GM19238 (cell line): ENCODE data around the gene PPM1A.

ENCODE experiments used
- DNase-seq: peaks from one replicate; pipeline ENCODE4 v3.0.0; 2011; ENCODE audit warnings: low spot score; ENCODE audit not compliant: insufficient read length

Gene PPM1A

DNA sequence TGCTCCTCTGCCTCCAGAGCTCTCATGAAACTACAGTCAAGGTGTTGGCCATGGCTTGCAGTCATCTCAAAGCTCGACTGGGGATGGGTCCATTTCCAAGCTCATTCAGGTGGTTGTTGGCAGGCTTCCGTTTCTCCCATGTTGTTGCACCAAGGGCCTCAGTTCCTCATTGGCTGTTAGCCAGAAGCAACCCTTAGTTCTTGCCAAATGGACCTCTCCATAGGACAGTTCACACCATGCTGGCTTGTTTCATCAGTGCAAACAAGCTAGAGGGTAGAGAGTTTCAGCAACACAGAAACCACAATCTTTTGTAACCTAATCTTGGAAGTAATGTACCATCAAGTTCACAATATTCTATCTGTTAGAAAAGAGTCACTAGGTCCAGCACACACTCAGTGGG, 22.7 kb upstream of the PPM1A start:
- DNase-seq = no peak

DNA sequence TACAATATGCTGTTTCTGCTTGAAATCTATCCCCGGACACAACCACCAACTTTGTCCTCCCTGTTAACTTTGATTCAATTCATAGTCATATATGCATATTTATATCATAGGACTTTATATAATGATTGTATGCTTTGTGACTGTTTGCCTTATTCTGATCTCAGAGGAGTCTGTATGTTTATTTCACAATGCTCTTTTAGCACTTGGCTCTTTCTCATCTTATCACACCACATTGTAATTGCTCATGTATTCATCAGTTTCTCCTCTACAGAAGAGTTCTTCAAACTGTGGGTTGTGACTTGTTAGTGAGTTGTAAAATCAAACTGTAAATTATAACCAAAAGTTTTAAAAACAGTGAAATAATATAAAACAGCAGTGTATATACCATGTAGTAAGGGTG, 21.7 kb upstream of the PPM1A start:
- no peak for DNase-seq

DNA sequence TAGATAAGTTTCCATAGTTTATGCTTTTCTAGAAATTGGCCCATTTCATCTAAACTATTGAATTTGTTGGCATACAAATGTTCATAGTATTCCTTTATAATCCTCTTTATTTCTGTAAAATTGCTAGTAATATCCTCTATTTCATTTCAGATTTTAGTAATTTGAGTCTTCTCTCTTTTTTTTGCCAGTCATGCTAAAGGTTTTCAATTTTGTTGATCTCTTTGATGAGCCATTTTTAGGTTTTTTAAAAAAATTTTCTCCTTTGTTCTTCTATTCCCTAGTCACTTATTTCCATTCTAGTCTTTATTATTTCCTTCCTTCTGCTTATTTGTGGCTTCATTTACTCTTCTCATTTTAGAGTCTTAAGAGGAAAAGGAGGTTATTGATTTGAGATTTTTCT, 19.4 kb upstream of the PPM1A start:
- DNase-seq = no peak

DNA sequence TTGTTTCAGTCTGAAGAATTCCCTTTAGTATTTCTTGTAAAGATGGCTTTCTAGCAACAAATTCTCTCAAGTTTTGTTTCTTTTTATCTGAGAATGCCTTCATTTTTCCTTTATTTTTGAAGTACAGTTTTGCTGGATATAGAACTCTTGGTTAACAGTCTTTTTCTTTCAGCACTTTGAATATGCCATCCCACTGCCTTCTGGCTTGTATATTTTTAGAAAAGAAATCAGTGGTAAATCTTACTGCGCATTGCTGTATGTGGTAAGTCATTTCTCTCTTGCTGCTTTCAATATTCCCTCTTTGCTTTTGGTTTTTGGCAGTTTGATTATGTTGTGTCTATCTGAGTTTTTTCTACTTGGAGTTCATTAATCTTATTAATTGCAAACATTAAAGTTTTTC, 16.8 kb upstream of the PPM1A start:
- no peak for DNase-seq

DNA sequence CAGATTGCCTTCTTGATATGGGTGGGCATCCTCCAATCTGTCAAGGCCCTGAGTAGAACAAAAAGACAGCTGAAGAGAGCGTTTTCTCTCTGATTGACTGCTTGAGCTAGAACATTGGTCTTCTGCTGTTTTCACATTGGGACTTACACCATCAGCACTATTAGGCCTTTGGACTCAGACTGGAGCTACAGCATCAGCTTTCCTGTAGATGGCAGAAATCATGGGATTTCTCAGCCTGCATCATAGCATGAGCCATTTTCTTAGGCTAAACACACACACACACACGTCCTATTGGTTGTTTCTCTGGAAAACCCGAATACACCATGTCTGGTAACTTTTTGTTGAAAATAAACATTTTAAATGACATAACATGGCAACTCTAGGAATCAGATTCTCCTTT, 15.8 kb upstream of the PPM1A start:
- no peak for DNase-seq

DNA sequence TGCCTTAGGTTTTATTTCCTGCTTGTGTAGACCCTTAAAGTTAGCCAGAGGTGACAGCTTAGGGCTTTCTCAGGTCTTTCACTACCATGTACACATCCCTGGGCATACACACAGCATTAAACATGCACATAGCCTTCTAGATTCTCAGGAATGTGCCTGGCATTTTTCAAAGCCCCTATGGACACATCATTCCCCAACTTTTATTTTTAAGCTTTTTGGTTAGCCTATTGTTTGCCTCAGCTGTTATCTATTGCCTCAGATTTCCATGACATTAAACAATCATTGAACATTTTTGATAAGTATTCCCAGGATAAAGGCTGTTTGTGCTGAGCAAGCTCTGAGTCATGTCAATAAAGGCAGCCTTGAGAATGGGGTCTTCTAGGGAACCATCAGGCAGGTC, 15.1 kb upstream of the PPM1A start:
- DNase-seq = no peak

DNA sequence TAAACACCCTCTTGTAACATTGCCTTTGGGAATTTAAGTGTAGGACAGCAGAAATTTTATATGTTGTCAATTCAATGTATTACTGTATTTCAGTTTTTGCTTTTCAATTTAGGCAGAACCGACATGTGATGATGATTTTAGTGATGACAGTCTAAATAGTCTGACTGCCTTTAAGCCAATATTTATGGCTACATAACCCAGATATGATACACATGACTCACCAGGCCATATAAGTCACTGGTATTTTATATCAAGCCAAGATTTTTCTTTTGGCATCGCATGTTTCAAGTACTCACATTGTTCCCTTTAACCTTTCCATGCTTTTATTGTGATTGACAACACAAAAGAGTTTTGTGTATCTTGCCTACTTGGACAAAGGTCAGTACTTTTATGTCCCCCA, 13.6 kb upstream of the PPM1A start:
- DNase-seq = no peak

DNA sequence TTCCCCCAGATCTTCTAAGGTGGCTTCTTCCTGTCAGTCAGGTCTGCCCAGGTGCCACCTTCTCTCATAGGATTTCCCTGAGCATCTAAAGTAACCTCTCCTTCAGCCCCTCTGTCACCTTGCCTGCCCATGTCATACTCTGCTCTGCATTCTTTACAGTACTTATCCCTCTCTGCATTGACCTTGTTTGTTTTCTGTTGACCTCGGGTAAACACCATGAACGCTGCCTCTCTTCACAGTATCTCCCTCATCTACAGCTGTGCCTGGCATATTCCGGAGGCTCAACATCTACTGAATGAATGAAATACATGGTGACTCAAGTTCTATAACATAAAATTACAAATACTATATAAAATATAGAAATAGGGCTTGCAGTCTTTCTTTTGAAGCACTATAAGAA, 10.1 kb upstream of the PPM1A start:
- no peak for DNase-seq

DNA sequence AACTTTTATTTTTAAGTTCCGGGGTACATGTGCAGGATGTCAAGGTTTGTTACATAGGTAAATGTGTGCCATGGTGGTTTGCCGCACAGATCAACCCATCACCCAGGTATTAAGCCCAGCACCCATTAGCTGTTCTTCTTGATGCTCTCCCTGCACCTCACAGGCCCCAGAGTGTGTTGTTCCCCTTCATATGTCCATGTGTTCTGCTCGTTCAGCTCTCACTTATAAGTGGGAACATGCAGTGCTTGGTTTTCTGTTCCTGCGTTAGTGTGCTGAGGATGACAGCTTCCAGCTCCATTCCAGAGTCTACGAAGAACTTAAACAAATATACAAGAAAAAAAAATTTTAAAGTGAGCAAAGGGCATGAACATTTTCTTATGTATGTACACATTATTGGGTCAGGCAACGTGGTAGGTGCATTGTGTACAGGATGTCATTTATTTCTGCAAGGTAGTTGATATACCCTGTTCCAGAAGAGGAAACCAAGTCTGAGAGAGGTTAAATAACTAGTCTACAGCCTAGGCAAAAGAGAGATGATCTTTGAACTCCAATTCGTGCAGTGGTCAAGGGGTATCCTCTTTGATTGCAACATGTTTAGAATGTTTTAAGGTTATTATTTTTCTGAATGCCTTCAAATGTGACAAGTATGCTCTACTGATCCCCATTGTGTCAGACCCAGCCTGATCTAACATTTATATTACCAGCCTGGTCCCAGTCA, 8.7 kb upstream of the PPM1A start:
- DNase-seq = no peak

DNA sequence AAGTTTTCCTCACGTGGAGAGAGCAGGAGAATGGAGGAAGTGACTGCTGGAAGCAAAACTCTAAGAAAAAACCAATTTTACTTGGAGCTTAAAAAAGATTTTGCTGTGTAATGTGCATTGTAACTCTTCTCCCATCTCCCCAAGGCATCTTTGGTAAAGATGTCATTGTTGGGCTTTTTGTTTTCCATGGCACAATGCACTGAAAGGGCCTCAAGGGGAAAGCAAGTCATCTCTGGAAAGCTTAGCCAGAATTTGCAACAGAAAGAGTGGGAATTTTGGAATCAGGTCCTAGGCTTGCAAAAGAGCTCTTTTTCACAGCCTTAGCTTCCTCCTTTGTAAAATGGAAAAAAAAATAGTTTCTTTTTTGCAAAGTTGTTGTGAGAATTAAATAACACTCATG, 7.9 kb upstream of the PPM1A start:
- DNase-seq = no peak

DNA sequence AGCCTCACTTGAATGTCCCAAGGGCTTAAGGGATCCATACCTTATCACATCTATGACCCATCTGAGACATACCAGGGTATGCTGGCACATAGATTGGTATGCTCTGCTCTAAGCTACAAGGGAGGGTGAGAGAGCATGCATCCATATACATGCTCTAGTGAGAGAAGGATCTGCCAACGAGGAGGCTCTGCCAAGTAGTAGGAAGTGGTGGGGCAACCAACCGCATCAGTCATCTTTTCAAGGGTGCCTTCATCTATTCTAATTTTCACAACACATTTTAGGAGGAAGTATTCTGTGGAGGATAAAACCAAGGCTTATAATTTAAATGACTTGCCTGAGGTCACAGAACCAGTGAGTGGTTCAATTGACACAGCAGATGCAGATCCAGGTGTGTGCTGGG, 6.6 kb upstream of the PPM1A start:
- no peak for DNase-seq

DNA sequence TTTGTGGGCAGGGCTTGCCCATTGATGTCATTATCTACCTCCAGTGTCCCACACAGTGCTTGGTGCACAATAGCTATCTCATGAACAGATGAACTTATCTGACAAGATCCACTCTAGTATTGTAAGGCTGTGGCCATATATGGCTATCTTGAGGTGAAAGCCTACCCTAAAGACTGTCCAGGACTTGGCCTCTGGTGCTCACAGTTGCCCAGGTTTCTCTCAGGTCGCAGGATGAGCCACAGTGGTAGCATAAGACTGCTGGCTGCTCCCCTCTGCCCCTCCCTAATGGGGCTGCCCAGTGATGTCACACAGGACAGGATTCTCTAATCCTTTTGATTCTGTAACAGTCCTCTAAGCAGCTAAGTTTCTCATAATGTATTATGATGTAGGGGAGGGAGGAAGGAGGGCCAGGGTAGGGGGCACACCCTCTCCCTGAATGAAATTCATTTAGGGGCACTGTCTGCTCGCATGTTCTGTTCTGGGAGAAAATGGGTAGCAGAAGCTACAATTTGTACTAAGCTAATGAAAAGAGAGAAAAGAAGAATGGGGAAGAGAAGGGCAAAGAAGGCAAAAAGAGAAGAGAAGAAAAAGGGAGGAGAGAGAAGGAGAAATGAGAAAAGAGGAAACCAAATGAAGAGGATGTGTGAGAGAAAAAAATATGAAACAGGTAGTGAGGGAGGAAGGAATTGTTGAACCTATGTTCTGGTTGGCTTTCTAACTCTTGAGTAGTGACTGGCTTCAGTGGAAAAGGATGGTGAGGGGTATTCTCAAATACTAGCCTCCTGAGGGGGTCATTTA, 3.4 kb upstream of the PPM1A start:
- no peak for DNase-seq

DNA sequence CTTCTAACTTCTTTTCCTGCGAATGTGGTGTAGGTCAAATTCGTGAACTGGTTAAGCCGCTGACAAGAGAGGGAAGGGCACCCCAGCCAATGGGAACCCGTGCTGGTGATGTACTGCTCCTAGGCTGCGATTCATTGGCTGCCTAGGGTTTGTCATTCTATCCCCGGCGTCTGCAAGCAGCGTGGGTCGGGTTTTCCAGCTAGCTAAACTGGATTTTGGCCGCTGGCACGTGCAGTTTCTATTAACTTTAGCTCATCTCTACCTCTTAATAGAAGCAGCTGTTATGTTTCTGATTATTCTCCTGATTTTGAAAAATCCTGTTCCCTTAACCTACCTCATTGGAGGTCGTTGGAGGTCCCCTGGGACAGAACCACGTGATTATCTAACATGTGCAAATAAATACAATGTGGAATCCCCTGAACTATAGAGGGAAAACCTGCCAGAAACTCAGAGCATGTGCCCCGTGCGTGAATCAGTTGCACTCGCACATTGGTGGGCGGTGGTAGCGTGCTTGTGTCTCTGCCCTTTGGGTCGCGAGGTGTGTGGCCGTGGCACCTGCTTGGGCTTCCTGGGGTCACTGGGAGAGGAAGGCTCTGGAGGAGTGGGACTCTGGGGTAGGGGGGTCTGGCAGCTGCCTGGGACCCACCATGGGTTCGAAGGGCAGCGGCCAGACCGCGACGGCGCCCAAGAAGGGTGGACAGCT, 876 bp upstream of the PPM1A start:
- peak; percentile 74 for DNase-seq

DNA sequence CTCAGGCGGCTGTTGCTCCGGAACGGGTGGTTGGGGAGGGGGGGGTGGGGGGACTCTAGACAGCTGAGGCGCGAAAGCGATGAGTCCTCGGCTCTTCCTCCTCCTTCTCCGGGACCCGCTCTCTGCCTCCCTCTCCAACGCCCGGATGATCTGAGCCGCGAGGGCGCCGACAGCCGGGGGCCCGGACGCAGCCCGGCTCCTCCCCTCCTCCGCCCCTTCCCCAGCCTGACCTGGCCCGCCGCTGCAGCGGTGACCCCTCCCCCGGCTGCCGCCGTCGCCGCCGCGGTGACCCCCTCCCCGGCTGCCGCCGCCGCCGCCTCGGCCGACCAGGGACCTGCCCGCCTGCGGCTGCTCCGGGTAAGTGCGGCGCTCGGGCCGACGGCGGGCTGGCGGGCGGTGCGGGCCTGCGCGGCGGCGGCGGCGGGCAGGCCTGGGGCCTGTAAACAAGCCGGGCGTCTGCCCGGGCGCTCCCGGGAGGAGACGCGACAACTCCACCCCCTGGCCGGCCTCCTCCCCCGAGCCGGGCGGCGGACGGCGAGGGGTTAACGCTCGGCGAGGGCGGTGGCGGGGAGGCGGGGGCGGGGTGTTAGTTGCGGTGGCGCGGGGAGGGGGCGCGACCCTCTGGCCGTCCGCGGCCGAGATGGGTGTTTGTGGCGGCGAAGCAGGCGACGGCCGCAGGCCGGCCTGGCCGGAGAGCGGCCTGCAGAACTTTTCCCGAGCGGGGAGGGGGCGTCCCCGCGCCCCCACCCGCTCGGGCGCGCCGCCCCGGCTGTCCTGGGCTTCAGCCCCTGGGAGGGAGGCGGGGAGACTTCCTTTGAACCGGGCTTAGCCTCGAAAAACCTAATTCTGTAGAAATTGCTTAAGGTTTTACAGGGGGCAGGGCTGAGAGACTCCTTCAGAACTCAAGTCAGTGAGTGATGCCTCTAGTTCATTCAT, 568 bp downstream of the PPM1A start:
- DNase-seq = peak; percentile 77

DNA sequence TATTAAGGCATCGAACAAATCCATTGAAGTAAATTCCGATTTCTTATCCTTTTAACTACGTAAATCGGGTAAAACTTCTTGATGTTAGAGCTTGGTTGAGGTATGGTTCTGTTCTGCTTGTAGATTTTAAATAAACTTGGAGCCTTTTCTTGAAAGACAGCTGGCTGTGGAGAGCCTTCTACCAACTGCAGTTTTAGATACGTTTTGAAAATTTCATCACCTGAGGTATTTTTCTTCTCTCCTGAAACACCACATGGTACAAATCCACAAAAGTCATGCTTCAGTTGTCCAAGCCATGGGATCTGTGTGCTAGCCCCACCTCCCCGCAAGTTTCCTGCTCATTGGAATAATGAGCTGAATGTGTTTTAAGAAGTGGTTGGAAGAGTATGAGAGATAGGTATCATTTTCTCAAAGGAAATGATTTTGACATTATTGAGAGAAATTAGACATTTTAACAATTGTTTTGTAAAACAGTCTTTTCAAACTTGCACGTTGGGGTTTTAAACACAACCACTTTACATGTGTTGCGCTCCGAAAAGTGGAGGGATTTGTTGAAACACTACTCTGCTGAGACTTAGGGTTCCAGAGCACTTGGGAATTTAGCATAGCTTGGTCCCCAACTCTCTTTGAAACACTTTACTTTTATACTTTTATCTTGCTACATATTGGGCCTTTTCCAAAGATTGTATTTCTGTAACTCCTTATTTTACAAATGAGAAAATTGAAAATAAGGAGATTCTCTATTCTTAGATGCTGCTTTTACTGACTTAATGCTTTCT, 1.4 kb downstream of the PPM1A start:
- no peak for DNase-seq

DNA sequence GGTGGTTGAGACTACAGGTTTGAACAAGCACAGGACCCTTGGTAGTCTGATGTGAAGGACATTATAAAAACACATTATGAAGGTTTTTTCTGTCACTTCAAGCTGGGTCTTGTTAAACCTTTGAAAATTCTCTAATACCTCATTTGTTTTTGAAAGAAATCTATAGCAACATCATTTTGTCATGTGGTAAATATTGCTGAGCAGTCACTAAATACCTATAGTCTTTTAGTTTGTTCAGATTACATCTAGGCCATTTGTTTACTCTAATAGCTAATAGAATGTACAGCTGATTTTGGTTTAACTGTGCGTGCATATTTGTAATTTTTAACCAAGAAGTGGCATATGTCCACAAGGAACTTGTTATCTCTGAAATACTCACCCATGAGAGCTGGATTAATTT, 2.9 kb downstream of the PPM1A start:
- DNase-seq = no peak

DNA sequence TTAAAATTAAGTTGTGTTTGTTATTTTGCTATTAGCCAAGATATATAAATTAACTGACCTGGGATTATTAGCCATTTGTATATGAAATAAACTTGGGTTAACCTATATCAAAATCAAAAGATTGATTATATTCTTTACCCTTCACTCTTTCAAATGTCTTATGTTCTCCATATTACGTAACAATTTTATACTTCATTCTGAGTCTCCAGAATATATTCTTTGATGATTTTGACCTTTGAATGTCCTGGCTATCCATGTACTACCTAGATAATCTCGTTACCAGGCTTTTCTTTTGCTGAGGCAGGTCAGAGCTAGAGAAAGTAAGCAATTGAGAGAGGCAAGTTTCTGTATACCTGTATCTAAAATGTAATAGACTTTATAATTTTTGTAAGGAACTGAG, 3.6 kb downstream of the PPM1A start:
- DNase-seq = no peak

DNA sequence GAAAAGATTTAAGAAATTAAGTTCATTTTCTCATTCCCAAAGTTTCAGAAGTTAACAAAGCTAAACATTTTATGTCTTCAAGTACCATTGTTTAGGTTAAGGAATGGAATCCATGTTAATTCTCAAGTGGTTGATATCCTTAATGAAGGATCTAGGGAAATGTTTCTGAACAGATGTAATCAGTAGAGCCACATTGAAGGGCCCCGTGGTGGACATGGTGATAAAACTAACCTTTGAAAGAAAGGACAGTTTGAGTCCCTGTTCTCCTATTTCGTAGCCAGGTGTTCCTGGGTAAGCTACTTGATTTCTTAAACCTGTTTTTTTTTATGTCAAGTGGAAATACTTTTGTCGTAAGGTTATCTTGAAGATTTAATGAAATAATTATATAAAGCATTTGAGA, 4.6 kb downstream of the PPM1A start:
- DNase-seq = no peak

DNA sequence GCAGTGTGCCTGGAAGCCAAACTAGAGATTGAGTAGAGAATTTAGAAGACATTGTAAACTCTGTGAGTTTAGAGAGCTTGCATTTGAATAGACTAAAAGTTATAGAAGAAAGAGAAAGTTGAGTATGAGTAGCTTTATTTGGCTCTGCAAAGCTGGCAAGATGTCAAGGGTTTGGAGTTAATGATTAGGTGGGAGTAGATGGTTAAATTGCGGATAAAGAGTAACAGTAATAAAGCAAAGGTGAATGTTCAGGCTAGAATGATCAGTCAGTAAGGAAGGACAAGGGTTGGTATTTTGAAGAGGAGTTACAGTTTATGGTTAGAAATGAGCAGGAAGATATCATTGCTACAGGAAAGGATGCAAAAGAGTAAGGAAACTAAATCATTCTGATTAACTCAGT, 5.2 kb downstream of the PPM1A start:
- DNase-seq = no peak

DNA sequence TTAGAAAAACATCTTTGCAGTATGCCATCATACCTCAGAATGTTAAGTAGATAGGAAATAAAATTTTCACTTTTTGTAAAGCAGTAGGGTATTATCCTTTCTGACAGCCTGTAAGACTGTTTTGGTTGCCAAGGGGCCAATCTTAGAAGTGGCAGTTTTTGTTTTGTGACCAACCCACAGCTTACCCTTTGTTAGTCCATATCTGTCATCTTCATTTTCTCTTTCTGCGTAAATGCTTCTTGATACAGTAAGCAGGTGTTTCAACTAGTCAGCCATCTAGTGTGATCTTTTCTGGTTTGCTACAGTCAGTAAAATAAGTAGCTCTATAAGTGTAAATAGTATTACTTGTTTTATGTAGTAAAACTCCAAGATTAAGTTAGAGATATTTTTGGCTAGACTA, 8.8 kb downstream of the PPM1A start:
- no peak for DNase-seq

DNA sequence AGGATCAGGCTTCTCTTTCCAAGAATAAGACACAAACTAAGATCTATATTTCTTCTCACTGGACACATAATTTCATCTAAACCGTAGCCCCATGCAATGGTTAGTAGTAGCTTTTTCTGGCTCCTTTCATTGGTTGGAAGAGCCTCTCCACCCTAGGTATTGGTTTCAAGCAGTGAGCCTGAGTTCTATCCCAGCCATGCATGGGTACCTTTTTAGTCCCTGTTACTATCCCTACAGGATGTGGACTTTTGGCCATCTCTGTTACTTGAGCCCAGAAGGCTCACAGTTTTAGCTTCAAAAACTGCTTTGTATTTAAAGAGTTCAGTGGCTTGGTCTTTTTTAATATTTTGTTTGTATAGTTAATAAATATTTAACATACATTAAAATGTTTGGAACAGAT, 16.1 kb downstream of the PPM1A start:
- DNase-seq = no peak
